Caco-2 (cell line): ENCODE measurements around the gene TAX1BP3. TPM values are rescaled to one million over a fixed set of nuclear protein-coding genes. Genes with fewer than 3 reads are reported as not detected.
A peak's percentile ranks its signal among the peaks of the same experiment; 100 is the strongest.

Source experiments
- BruUV-seq: library from RNA; stranded (reverse); fragments of 400-500 nt; replicated peaks from 2 replicates; lab custom pipeline; 2021; lab: Mats Ljungman, UMichigan
- CTCF ChIA-PET: fragments of 300-600 bp; sonication (Branson Sonifier 250); formaldehyde crosslinking; loops from one replicate; lab custom pipeline; 2022; ENCODE audit warnings: antibody characterized with exemption; lab: Charles Lee
- POLR2A ChIA-PET: fragments of 300-600 bp; sonication (Branson Sonifier 250); formaldehyde crosslinking; loops from one replicate; lab custom pipeline; 2022; ENCODE audit warnings: antibody characterized with exemption; lab: Charles Lee
- DNase-seq, 2 experiments: peaks; one replicate each; pipeline versions ENCODE4 v3.0.0 to v3.0.0-alpha.2; 2020 to 2022
- H3K27me3 ChIP-seq: replicated peaks from 2 replicates; pipeline ENCODE4 v1.6.0; 2011; ENCODE audit warnings: low read length; ENCODE audit not compliant: control insufficient read depth, insufficient read depth
- H3K36me3 ChIP-seq: 2 replicates; pipeline ENCODE4 v1.5.1; 2011; ENCODE audit warnings: low read length; ENCODE audit not compliant: control insufficient read depth, insufficient read depth
- H3K4me1 ChIP-seq: fragments of 250-450 bp; sonication (Bioruptor Pico); 2 replicates; pipeline ENCODE4 v1.5.1; 2020; ENCODE audit warnings: mild to moderate bottlenecking
- H3K4me3 ChIP-seq: 2 replicates; pipeline ENCODE4 v1.5.1; 2011; ENCODE audit warnings: low read depth, mild to moderate bottlenecking, control low read depth, low read length
- H3K9me3 ChIP-seq: fragments of 250-450 bp; sonication (Bioruptor Pico); 2 replicates; pipeline ENCODE4 v1.5.1; 2020; ENCODE audit warnings: mild to moderate bottlenecking, moderate library complexity
- H3K27ac Mint-ChIP-seq: one replicate; pipeline ENCODE4 v1.8.0; 2022; ENCODE audit warnings: mixed read lengths; ENCODE audit not compliant: unreplicated experiment
- H3K27me3 Mint-ChIP-seq: one replicate; pipeline ENCODE4 v1.8.0; 2022; ENCODE audit warnings: mixed read lengths; ENCODE audit not compliant: insufficient read depth, unreplicated experiment
- H3K36me3 Mint-ChIP-seq: one replicate; pipeline ENCODE4 v1.8.0; 2022; ENCODE audit warnings: mild to moderate bottlenecking, mixed read lengths; ENCODE audit not compliant: insufficient read depth, unreplicated experiment
- H3K4me1 Mint-ChIP-seq: one replicate; pipeline ENCODE4 v1.8.0; 2022; ENCODE audit warnings: low read depth, mixed read lengths; ENCODE audit not compliant: unreplicated experiment
- H3K4me3 Mint-ChIP-seq: one replicate; pipeline ENCODE4 v1.8.0; 2022; ENCODE audit warnings: mild to moderate bottlenecking, moderate library complexity, mixed read lengths; ENCODE audit not compliant: unreplicated experiment
- H3K9me3 Mint-ChIP-seq: one replicate; pipeline ENCODE4 v1.8.0; 2022; ENCODE audit warnings: mixed read lengths; ENCODE audit not compliant: unreplicated experiment
- CTCF ChIP-seq, 2 experiments: fragments of 200-600 bp in 1 of 2; IDR thresholded peaks; 1 replicate in 1 of 2; 2 replicates in 1 of 2; pipeline versions ENCODE4 v1.5.1 to v1.8.0; 2011 to 2022; ENCODE audit warnings: antibody characterized with exemption in 1 of 2, control low read depth in 1 of 2, inconsistent platforms in 1 of 2, low read depth in 1 of 2, low read length in 1 of 2, mild to moderate bottlenecking in 1 of 2, moderate library complexity in 1 of 2; ENCODE audit not compliant: insufficient read depth in 1 of 2, severe bottlenecking in 1 of 2, unreplicated experiment in 1 of 2
- intact Hi-C: fragments of 100-400 bp; cut with micrococcal nuclease; formaldehyde crosslinking; loops from one replicate; pipeline ENCODE4 v1.10.0; 2022; ENCODE audit not compliant: unreplicated experiment
- total RNA-seq: library from RNA; stranded (reverse); gene quantifications from 2 replicates; pipeline ENCODE4 v1.2.3, GENCODE V29; 2022

The TAX1BP3 gene
- total RNA-seq, 1 experiment from 2014 or later = 58.2 TPM

- intact Hi-C loops = no loop called here
- Mint-ChIP-seq H3K4me3 (no peak overlapping the region), H3K36me3 (peaks cover 14% of the 10 kb centered on the region), H3K27me3 (no peaks in the 10 kb centered on the region), H3K9me3 (no peaks in the 10 kb centered on the region), H3K27ac (peak overlapping the region; percentile 70), H3K4me1 (no peaks in the 10 kb centered on the region)
- Histone ChIP-seq H3K36me3 (no peaks in the 10 kb centered on the region; the same call in 1 of the 2 replicates), H3K9me3 (no peaks in the 10 kb centered on the region), H3K4me3 (no peak overlapping the region), H3K27me3 (no peaks in the 10 kb centered on the region), H3K4me1 (no peaks in the 10 kb centered on the region)
- CTCF ChIA-PET = no interaction called here
- DNase-seq = no peak
- TF ChIP-seq CTCF (IDR thresholded peaks at IDR 0.05; ENCODE audit: insufficient read depth in 1 of 2, low read depth in 1 of 2, low read length in 1 of 2, severe bottlenecking in 1 of 2, unreplicated experiment in 1 of 2) = no peak
- BruUV-seq = no TSS peak
- POLR2A ChIA-PET = no interaction called here
Measured at GRCh38 chr17:3656755-3657587, 11.4 kb downstream of the TAX1BP3 start.

- peaks cover 13% of the 10 kb centered on the region for H3K36me3 Mint-ChIP-seq
- no peak for TF ChIP-seq CTCF (IDR thresholded peaks at IDR 0.05; ENCODE audit: insufficient read depth in 1 of 2, low read depth in 1 of 2, low read length in 1 of 2, severe bottlenecking in 1 of 2, unreplicated experiment in 1 of 2)
- H3K27me3 Mint-ChIP-seq = no peaks in the 10 kb centered on the region
- Histone ChIP-seq H3K4me1 (no peaks in the 10 kb centered on the region), H3K4me3 (no peak overlapping the region), H3K36me3 (no peaks in the 10 kb centered on the region; the same call in 1 of the 2 replicates), H3K9me3 (no peaks in the 10 kb centered on the region), H3K27me3 (no peaks in the 10 kb centered on the region)
- no TSS peak for BruUV-seq
- no peaks in the 10 kb centered on the region for H3K4me1 Mint-ChIP-seq
- DNase-seq = no peak
- POLR2A ChIA-PET = no interaction called here
- CTCF ChIA-PET = no interaction called here
- no peak overlapping the region for H3K4me3 Mint-ChIP-seq
- H3K27ac Mint-ChIP-seq = peak overlapping the region; percentile 70
- intact Hi-C loops = no loop called here
- H3K9me3 Mint-ChIP-seq = no peaks in the 10 kb centered on the region
Measured at GRCh38 chr17:3656353-3656752, 12.0 kb downstream of the TAX1BP3 start.

- no peak overlapping the region for H3K27ac Mint-ChIP-seq
- POLR2A ChIA-PET = interaction anchor here (0.6 kb wide), 1 partner anchor 44 kb away, joined by 3 read pairs; no protein-coding TSS in a partner anchor
Measured at GRCh38 chr17:3655766-3656165, 12.6 kb downstream of the TAX1BP3 start.

More at GRCh38 chr17:3655766-3656165, 12.6 kb downstream of the TAX1BP3 start:
- Histone ChIP-seq H3K9me3 (no peaks in the 10 kb centered on the region), H3K36me3 (no peaks in the 10 kb centered on the region; the same call in 1 of the 2 replicates), H3K4me3 (no peak overlapping the region), H3K4me1 (no peaks in the 10 kb centered on the region), H3K27me3 (no peaks in the 10 kb centered on the region)
- Mint-ChIP-seq H3K36me3 (peaks cover 8% of the 10 kb centered on the region), H3K4me1 (no peaks in the 10 kb centered on the region), H3K4me3 (no peak overlapping the region), H3K27me3 (no peaks in the 10 kb centered on the region), H3K9me3 (no peaks in the 10 kb centered on the region)
- no peak for TF ChIP-seq CTCF (IDR thresholded peaks at IDR 0.05; ENCODE audit: insufficient read depth in 1 of 2, low read depth in 1 of 2, low read length in 1 of 2, severe bottlenecking in 1 of 2, unreplicated experiment in 1 of 2)
- intact Hi-C loops = no loop called here
- CTCF ChIA-PET = interaction anchor here (0.5 kb wide), 1 partner anchor 10 kb away, joined by 3 read pairs; no protein-coding TSS in a partner anchor
- DNase-seq = no peak
- no TSS peak for BruUV-seq
